SU-DHL-6 (cell line): ENCODE measurements around the gene MDN1.

Source experiments
- CTCF ChIP-seq: fragments of 200-600 bp; sonication (generic); IDR thresholded peaks from one replicate; pipeline ENCODE4 v1.5.1; 2017; ENCODE audit warnings: antibody characterized with exemption, mild to moderate bottlenecking, low read length, moderate library complexity; ENCODE audit not compliant: insufficient read depth, poor library complexity, severe bottlenecking
- EZH2phosphoT487 ChIP-seq: fragments of 200-600 bp; sonication (generic), shearing (Covaris generic); conservative IDR thresholded peaks from 2 replicates; pipeline ENCODE4 v1.6.1; 2018; ENCODE audit warnings: mild to moderate bottlenecking, antibody characterized with exemption, low read length, moderate library complexity, mixed read lengths

- TF ChIP-seq CTCF (no peak), EZH2phosphoT487 (no peak)
Observed at GRCh38 chr6:89612121-89612520, 207.5 kb downstream of the MDN1 start.
